CD4-positive, alpha-beta T cell treated with Interleukin-4 for 1 hour (primary cell): ENCODE data around the gene SATB1.

Source experiments
- DNase-seq, 2 donors: peaks; one replicate each; pipeline ENCODE4 v3.0.0-alpha.2; 2020 to 2022

The SATB1 gene

DNA sequence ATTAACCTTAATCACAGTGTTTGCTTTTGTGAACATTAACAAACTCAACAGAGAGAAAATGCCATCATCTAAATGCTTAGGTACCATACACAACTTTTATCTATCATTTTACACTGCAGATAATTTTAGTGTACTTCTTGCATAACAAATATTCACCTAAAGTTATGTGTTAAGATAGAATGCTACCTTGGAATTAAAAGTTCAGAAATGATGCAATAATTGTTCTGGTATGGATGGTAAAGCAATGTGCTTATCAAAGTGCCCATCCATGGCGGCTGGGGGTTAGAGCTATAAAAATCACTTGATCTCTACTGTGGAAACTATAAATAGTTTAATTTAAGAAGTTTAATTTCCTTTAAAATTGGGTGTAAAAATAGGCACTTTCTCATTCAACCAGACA, 28.7 kb downstream of the SATB1 start:
- no peak for DNase-seq

GRCh38 chr3:18394384-18394995, 30.6 kb downstream of the SATB1 start:
- no peak for DNase-seq

- no peak for DNase-seq
Observed at GRCh38 chr3:18393906-18394305, 31.2 kb downstream of the SATB1 start.

- no peak for DNase-seq
Observed at GRCh38 chr3:18390024-18390660, 35.0 kb downstream of the SATB1 start.

DNA sequence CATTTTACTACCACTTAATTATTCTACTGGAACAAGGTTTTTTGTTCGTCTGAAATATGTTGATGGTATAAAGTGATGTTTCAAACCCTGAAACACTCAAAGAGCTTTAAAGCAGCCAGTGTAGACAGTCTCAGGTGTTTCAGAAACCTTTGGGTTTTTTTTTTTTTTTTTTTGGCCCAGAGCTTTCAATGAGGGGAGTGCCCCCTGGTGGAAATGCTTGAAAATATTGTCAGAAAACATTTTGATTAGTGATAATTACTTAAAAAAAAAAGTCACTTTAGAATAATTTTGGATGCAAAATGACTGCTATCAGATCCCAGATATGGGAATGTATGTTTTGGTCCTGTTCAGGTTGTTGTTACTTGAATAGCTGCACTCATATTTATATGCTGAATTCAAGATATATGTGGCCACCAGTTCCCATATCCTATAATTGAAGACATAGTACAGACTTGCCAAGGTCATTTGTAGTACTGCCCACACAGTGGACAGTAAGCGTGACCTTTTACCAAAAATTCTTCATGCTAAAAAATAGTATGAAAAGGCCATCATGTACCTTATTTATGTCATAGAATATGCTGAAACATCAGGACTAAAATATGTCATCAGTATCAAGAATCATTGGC, 35.9 kb downstream of the SATB1 start:
- DNase-seq = peak in 1 of 2 donors; percentile 57

- DNase-seq = no peak
Observed at GRCh38 chr3:18386274-18386890, 38.8 kb downstream of the SATB1 start.

DNA sequence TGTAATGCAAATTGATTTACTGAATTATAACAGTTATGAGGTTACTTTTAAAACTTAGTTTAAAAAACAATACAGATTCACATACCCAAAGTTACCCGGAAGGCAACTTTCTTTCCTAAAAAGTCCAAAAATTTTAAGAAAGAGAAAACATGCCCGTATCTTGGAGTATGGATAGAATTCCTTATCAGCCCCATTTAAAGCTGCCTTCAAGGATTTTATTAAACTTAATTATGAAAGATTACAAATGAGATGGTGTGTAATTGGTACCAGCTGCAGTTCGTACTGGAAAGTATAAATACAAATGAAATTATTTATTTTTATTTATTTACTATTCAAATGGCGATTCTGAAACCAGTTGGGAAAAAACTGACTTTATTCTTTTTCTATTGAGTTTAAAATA, 39.4 kb downstream of the SATB1 start:
- DNase-seq = no peak

DNA sequence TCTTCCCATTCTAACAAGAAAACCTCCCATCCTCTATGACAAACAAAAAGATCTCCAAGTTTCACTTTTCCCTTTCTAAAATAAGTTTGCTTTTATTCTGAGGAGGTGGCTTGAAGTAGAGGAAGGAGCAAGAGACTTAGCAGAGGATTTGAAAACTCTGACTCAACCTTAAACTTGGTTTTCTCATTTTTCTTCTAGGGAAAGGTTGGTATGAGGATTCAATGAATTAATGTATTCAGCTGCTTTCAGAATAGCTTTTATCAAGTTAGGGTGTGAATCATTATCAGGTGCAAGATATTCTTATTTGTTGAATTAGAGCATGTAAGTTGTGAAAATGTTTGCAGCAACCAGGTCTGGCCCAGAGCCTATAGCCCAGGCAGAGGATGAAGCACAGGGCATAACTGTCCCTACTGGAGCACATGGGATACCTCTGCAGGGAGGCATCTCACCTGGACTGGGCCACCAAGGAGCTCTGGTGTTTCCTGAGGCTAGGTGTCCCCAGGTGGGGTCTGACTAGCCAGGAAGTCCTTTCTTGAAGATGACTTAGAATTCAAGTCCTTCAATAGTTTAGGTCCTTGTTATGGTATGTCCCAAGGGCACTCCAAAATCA, 42.3 kb downstream of the SATB1 start:
- DNase-seq = no peak

DNA sequence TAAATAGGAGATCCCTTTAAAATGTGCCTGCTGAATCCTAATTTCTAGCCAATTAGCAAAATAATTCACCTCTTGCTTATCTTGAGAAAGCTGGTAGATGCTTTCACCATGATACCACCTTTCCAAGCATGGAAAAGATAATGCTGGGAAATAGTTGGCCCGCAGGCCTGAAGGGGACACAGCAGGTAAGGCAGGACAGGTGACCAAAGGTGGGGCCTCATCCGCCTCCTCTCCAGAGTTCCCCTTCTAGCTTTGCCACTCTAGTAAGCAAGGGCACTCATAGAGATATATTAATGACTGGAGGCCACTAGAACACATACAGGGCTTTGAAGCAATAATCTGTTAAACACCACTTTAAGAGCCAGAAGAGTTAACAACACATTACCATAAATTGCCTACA, 45.5 kb downstream of the SATB1 start:
- no peak for DNase-seq

DNA sequence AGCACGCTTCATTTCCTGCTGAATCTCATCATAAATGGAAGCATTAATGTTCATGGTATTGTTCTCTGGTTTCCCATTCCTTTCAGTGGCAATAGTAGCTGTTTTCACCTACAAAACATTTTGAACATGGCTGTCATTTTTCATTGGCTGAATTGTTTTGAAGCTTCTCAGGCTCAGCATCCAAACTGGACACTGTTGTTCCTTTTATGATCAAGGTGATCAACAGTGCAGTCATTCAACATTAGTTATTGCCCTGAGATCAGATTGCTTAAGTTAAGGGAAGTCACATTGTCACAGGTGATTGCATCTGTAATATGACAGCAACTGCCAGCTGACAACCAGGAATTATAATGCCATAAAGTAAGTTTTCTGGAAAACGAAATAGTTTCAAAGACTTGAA, 46.9 kb downstream of the SATB1 start:
- DNase-seq = no peak

DNA sequence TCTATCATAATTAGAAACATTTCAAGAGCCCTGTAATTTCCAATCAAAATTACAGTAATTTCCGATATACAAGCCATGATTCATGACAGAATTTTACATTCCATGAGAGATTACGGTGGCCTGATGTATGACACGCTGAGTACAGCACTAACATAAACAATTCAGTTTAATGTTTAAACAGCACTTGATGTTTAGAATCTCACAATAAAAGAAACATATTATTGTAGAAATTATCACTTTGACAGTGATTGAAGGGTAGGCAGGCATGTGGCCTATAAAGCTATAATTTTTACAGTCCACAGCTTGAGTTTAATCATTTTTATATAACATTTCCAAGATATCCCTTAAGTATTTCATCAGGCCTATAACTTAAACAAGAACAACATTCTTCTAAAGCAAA, 48.5 kb downstream of the SATB1 start:
- DNase-seq = no peak

DNA sequence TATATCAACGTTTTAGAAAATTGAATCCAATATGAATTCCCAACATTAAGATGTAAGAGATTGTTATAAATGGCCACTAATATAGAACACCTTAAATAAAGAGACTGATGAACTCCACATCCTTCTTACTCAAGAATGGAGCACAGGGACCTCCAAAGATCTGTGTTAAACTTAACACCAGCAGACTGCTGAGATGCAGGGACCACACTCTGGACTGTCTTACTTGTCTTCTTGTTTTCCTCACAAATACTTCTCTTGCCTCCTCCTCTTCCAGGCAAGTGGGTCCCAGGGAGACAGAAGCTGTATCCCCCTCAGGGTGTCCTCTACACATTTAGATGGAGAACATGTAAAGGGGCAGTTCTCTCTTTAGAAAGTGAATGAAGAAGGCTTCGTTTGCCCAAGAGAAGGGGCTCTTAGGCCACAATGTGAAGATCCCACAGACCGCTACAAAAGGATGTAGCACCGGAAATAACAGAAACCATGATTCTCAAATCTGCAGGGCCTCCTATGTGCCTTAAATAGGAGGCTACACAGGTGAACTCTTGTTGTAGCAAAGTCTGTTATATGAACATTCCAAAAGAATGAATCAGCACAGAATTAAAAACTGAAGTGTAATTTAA, 52.2 kb downstream of the SATB1 start:
- DNase-seq = peak in 1 of 2 donors; percentile 30

- no peak for DNase-seq
Observed at GRCh38 chr3:18370672-18371071, 54.5 kb downstream of the SATB1 start.

DNA sequence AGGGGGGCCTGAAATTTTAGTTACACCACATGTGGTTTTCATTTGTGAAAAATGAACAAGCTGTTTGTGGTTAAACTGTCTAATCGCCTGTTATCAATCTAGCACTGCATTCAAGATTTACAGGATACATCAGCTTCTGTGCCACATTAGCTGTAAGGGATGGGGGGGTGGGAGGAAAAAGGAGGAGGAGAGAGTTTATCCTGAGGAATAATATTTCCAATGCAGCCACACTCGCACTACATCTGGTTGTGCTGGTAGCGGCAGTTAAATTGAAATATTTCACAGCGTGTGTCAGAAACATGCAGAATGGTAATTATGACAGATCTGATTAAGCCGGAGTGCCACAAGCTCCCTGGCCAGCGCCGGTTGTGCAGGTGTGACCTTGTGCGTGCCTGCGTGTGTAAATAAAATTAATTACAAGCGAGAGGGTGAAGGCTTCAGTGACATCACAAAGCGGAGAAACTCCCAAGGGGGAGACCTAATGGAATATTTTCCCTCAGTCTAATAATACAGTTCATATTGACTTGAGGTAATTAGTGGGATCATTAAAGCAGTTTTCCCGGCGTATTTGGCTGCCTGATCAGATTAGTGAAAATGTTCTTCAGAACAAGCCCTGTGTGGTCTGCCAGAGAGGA, 55.5 kb downstream of the SATB1 start:
- no peak for DNase-seq

DNA sequence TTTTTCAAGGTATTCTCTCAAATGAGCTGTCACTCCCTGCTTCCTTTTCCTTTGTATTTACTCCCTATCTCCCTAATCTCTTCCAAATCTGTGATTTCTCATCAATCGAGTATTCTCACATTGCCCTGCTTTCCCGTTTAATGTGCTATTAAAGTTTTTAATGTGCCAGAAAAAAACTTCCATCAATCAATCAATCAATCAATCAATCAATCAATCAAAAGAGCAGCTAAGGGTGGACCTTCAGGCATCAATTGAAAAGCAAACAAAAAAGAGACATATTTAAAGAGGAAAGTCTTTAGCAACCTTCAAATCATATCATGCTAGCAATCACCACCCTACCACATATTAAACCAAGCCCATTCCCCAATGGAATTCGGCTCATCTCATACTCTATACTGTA, 58.9 kb downstream of the SATB1 start:
- no peak for DNase-seq

DNA sequence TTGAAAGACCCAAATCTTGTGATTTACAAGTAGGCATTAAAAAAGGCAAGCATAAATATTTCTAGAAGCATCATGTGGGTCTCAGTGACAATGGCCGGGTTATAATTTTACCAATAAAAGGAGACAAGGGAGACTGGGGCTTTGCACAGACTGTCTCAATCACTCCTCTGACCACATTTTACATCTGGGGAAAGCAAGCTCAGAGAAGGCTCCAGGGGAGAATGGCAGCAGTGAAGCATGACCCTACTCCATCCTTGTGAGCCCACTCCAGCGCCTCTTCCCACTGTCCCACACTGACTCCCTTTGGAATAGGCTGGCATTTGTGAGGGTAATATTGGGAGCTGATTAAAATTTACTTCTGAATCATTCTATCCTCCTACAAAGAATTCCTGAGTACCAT, 61.8 kb downstream of the SATB1 start:
- no peak for DNase-seq

- no peak for DNase-seq
Observed at GRCh38 chr3:18357747-18358146, 67.4 kb downstream of the SATB1 start.

- no peak for DNase-seq
Observed at GRCh38 chr3:18355832-18356231, 69.3 kb downstream of the SATB1 start.

DNA sequence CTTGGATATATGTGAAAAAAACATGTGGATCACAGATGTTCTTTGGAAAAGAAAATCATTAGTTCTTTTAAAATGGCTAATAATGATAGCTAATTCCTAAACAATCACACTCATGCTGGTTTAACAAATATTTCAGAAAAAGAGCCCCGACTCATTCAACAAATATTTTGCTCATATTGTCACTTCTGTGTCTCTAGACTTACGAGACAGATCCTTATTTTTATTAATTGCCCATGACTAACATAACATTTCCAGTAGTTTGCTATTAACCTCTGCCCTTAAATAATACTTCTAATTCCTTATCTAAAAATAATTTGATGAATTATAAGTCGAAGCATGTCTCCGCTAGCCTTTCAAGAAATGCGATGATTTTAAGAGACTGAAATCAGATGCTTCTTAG, 70.4 kb downstream of the SATB1 start:
- no peak for DNase-seq

GRCh38 chr3:18351823-18352744, 73.1 kb downstream of the SATB1 start:
- no peak for DNase-seq

- no peak for DNase-seq
Observed at GRCh38 chr3:18351069-18351628, 74.0 kb downstream of the SATB1 start.
